GM21367 (cell line): ENCODE measurements around the gene ATP10A.

Source experiments
- ATAC-seq: cut with Tn5 transposase; IDR thresholded peaks from one replicate; pipeline ENCODE4 v1.9.1; 2021; ENCODE audit not compliant: unreplicated experiment

Gene ATP10A, protein sequence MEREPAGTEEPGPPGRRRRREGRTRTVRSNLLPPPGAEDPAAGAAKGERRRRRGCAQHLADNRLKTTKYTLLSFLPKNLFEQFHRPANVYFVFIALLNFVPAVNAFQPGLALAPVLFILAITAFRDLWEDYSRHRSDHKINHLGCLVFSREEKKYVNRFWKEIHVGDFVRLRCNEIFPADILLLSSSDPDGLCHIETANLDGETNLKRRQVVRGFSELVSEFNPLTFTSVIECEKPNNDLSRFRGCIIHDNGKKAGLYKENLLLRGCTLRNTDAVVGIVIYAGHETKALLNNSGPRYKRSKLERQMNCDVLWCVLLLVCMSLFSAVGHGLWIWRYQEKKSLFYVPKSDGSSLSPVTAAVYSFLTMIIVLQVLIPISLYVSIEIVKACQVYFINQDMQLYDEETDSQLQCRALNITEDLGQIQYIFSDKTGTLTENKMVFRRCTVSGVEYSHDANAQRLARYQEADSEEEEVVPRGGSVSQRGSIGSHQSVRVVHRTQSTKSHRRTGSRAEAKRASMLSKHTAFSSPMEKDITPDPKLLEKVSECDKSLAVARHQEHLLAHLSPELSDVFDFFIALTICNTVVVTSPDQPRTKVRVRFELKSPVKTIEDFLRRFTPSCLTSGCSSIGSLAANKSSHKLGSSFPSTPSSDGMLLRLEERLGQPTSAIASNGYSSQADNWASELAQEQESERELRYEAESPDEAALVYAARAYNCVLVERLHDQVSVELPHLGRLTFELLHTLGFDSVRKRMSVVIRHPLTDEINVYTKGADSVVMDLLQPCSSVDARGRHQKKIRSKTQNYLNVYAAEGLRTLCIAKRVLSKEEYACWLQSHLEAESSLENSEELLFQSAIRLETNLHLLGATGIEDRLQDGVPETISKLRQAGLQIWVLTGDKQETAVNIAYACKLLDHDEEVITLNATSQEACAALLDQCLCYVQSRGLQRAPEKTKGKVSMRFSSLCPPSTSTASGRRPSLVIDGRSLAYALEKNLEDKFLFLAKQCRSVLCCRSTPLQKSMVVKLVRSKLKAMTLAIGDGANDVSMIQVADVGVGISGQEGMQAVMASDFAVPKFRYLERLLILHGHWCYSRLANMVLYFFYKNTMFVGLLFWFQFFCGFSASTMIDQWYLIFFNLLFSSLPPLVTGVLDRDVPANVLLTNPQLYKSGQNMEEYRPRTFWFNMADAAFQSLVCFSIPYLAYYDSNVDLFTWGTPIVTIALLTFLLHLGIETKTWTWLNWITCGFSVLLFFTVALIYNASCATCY (N-terminal part only)

DNA sequence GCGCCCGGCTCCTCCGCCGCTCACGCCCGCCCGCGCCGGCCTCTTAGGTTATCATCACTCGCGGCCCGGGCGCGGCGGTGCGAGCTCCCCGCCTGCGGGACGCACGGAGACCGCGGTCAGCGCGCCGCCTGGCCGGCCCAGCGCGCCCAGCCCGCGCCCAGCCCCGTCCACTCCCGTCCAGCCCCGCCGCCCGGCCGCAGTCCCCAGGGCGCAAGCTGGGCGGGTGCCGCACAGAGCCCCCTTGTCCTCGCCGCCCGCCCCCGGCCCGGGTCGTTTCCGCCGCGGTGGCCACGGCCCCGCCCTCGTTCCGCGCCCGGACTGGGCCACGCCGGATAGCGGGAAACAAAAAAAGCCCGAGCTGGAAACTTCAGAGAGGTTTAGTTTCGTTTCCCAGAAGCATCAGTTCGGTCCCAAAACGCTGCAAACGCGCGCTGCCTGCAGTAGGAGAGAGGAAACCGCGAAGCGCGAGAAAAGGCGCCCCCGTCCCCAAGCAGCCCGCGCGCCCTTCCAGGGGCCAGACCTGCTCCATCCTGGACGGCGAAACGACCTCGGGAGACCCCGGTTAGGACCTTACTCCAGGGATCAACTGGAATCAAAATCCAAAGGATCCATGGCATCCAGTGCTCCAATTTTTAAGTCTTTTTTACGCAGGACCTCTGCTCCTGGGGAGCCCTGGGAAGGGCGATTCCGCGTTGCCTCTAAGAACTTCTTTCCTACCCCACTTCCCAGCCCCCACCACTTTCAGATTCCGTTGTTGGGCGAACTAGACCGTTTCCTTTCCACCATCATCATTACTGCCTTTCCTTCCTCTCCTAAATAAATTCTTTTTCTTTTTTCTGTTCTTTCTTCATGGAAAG, at the start of gene ATP10A:
ATP10A (minus strand) TSS at position 217 of the 857 bp plus-strand sequence. CDS start 231 bp downstream, outside the sequence.
- ATAC-seq = no peak

DNA sequence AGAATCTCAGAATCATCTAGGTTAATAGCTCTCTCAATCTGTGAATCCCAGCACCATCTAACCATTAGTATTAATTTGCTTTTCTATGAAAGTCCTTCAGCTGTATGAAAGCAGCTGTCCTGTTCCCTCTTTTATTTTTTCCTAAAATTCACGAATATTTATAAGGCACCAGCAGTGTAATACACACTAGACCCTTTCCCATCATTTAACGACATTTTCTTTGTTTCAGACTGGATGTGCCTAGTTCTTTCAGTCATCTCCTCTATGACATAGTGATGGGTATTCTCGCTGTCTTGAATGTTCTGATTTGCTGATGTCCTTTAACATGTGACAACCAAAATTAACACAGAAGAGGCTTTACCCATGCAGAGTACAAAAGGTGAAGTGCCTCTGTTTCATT, 48.9 kb upstream of the ATP10A start:
- ATAC-seq = no peak

- no peak for ATAC-seq
Measured at GRCh38 chr15:25910832-25911231, 47.7 kb upstream of the ATP10A start.

DNA sequence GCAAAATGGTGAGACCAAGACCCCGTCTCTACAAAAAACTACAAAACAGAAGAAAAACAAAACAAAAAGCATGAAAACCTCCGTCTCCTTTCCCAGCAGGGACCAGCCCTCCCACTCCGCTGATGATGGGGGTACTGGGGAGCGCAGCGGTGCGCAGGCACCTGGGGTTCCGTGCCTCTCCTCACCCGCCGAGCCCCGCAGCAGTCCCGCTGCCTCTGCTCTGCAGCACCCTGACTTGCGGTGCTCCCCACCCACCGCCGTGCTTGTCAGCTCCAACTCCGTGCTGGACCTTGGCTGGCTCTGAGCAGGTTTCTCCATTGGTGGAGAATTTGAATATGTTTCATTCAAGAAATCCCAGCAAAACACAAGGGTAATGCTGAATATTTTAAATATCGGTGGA, 46.7 kb upstream of the ATP10A start:
- ATAC-seq = no peak

DNA sequence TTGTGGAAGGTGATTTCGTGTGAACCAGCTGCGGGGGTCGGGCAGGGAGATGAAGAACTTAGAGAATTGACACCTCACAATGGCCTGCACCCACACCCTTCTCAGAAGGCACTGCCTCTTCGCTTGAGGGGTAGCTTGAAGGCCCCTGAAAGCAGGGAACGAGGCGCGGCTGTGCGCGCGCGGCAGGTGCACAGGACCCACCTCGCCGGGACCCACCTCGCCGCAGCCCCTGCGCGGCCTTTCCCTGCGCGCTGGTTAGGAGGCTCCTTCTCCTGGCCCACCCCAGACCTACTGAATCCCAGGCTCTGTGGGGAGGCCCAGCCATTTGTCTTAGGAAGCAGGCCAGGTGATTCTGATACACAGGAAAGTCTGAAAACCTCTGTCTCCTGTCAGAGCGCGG, 46.2 kb upstream of the ATP10A start:
- ATAC-seq = no peak

GRCh38 chr15:25905140-25905539, 42.0 kb upstream of the ATP10A start:
- no peak for ATAC-seq

DNA sequence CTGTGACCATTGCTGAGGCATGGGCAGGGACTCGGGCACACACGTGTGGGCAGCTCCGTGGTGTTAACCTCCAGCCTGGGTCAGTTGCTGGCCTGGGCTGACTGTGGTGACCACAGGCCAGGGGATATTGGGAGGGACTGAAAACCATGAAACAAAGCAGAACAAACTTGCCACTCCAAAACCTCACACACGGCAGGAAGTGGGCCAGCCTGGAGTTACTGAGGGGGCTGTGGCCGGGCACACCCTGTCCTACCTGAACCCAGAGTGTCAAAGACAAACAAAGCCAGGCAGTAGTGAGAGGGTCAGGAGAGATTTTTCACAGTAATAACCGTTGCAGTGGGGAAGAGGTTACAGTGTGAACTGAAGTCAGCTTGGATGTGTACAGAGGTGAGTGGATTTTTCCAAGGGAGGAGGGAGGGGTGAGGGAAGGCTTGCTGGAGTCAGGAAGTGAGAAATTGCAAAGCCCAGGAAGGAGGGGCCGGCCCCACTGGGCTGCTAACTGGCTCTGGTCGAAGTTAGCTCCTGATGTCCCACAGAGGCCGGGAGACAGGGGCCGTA, 40.0 kb upstream of the ATP10A start:
- no peak for ATAC-seq

GRCh38 chr15:25901811-25902605, 38.9 kb upstream of the ATP10A start:
- ATAC-seq = no peak

DNA sequence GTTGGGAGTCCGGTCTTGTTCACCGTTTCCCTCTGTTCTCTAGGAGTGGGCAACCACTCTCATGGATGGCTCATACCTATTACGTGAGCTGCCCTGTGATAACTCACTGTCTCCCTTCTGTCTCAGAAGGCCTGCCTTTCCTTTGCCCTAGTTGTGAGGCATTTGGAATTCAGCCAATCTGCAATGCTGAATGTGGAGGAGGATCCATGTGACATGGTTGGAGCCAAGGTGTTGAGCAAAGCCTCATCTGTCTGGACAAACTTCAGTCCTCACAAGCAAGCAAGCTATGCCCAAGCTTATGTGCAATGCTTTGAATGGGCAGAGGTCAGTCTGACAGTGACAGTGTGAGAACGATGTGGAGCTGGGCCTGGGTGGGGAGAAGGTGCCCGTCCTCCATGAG, 37.8 kb upstream of the ATP10A start:
- no peak for ATAC-seq

- no peak for ATAC-seq
Measured at GRCh38 chr15:25900431-25900830, 37.3 kb upstream of the ATP10A start.

DNA sequence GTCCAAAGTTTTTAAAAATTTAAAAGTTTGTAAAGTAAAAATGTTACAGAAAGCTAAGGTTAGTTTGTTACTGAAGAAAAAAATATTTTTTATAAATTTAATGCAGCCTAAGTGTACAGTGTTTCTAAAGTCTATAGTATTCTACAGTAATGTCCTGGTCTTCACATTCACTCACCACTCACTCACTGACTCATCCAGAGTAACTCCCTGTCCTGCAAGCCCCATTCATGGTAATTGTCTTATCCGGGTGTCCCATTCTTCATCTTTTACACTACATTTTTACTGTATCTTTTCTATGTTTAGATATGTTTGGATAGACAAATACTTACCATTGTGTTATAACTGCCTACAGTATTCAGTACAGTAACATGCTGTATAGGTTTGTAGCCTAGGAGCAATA, 36.7 kb upstream of the ATP10A start:
- no peak for ATAC-seq

DNA sequence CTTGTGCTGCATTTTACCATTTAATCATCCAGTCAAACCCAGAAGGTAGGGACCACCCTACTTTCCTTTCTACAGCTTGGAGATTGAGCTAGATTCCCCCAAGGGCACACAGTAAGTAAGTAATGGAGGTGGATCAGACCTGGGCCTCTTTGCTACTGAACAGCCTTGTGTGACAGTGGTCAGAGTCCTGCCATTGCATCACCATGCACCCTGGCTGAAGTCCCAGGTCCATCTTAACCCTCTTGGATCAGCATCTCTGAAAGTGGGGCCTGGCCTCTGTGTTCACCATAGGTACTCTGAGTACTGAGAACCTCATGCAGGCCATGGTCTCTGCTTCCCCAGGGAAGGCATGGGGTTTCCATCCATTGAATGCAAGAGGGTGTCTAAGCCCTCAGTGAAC, 34.5 kb upstream of the ATP10A start:
- ATAC-seq = no peak

DNA sequence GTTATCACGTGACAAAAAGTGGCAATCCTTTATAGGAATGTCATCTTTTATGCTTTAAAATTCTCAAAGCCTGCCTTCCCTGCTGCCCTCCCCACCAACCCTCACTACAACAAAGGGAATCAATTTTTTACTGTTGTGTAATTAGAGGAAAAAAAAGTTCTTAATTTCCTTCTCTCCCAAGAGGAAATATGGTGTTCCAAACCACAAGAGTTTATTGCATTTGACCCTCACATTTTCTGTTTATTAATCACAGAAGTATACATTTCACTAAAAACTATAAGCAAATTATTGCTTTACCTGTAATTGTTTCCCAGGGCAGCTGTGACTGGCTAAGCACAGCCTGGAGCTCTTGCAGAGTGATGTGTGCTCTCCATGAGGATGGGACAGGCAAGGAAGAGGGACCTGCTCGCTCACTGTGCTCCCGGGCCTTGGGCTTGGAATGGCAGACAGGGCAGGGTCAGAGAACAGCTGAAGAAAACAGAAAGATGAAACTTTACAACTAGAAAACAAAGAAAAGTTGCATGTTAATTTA, 31.3 kb upstream of the ATP10A start:
- no peak for ATAC-seq

DNA sequence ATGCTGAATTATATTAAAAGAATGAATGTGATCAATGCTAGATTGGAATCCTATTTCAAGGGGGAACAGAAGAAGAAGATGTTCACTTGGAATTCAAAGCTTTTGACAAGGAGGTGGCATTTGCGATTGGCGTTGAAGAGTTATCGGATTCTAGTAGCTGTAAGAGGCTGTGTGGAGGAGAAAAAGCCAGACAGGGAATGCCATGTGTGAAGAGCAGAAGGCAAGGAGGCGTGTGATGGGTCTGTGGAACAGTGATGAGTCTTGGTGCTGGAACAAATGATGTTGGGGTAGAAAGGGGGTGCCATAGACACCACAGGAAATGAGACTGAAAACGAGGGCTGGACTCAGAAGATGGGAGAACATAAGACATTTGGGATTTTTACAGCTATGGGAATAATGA, 30.5 kb upstream of the ATP10A start:
- no peak for ATAC-seq

DNA sequence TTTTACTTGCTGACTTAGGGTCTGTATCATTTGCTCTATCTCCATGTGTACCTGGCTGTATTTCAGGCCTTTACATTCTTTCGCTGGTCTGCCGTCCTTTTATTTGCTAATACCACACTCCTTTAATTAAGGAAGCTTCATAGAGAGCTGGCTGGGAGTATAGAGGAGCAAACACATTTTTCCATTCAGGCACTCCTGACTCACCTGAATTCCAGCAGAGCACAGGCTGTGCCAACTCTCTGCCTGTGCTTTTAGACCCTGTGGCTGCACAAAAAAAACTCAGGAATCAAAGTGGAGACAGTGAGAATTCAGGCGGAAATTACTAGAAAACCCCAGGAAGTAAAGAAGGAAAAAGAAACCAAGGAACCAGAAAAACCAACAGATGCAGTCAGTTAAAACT, 29.0 kb upstream of the ATP10A start:
- no peak for ATAC-seq

DNA sequence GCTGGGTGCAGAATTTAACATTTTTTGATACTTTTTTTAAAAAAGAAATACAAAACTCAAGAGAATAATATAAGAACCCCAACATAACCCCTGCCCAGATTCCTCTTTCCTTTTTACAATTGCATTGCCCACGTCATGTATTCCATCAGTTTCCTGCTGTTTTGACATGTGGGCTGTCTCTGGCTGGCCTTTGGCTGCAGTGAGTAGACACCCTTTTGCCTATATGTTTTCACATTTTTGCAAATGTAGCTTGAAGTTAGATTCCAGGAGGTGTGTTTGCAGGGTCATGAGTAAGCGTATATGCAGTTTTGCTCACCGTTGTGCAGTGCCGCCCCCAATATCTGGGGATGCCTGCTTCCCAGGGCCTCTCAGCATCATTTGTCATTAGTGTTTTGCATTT, 28.0 kb upstream of the ATP10A start:
- ATAC-seq = no peak

GRCh38 chr15:25890529-25890928, 27.4 kb upstream of the ATP10A start:
- ATAC-seq = no peak

DNA sequence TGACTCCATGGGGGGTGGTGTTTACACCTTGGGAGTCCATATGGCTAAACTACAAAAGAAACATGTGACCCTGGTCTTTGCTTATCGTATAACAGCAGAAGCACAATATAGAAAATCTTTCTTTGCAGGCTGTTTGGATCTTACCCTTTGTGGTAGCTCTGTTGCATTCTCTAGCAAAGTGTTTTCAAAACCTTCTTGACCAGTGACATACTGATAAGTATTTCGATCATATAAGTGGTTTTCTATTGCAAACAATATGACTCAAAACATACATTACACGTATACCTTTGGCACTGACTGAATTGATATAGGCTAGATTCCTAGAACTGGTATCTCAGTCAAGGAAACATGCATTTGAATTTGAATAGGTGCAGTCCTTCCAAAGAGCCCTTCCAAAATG, 24.7 kb upstream of the ATP10A start:
- ATAC-seq = no peak

DNA sequence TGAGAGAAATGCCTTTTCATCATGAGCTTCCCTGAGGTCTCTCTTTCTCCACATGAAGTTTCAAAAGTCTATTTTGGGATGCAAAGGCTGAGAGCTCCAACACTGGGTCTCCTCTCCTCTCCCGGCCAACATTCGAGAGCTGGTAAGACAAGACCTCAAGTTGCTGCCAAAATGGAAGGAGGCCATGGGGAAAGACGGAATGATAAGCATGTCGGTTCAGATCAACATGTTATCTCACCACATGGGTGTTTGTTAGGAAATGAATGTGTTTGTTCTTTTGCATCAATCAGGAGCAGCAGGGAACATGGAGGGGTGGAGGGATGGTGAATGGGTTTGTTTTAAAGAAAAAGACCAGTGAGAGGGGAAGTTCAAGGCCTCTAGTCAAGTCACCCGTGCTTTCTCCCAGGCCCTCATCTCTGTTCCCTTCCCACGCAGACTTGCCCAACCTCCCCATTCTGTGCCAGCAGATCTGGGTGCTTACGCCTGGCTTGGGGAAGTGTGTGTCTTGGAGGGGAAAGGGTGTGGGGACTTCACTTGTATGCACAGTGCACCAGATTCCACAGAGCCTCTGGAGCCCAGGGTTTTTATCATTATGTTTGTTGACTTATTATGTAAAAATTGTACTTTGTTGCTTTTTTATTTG, 23.5 kb upstream of the ATP10A start:
- ATAC-seq = no peak
